NOMO-1 treated with DMSO at 0.1 percent for 48 hours (cell line): ENCODE measurements around the gene GIMAP8.
"Not testable (repeated sequence)": the region's sequence is repeated elsewhere in the genome, so short reads cannot be mapped to it uniquely, and the experiment has no call there.

Source experiments
- DNase-seq: peaks from one replicate; lab custom pipeline; 2025; ENCODE audit not compliant: unreplicated experiment; lab: John Stamatoyannopoulos, UW

The GIMAP8 gene

GRCh38 chr7:150507947-150508602, 57.6 kb downstream of the GIMAP8 start:
- no peak for DNase-seq

GRCh38 chr7:150511048-150511447, 60.6 kb downstream of the GIMAP8 start:
- DNase-seq, result no peak

GRCh38 chr7:150513758-150514157, 63.3 kb downstream of the GIMAP8 start:
- no peak for DNase-seq

- no peak for DNase-seq
These were observed 64.4 kb downstream of the GIMAP8 start, which contains the start of gene GIMAP7 for GRCh38 chr7:150514748-150515222. TSS of gene GIMAP7 (plus strand) at chr7:150514872. CDS start at chr7:150519975, 5,103 bp downstream.

GRCh38 chr7:150515248-150516147, 65.1 kb downstream of the GIMAP8 start:
- DNase-seq, result no peak

- no peak for DNase-seq
These were observed 66.7 kb downstream of the GIMAP8 start for GRCh38 chr7:150516956-150517745.

- DNase-seq, result no peak
These were observed 68.9 kb downstream of the GIMAP8 start for GRCh38 chr7:150519310-150519709.

GRCh38 chr7:150520145-150520544, 69.7 kb downstream of the GIMAP8 start:
- no peak for DNase-seq

- not testable (repeated sequence) for DNase-seq
These were observed 72.5 kb downstream of the GIMAP8 start for GRCh38 chr7:150522931-150523330.

GRCh38 chr7:150524018-150524417, 73.6 kb downstream of the GIMAP8 start:
- DNase-seq, result no peak
